Activated CD4-positive, alpha-beta T cell treated with anti-CD3 and anti-CD28 coated beads, Interleukin-10, Interleukin-2, amounts not matched to agents 100 ng/mL and 50 ng/mL, durations not matched to agents 16 hours and 8 hours (primary cell): Measurements from ENCODE around the gene GDF15.
"Not testable (repeated sequence)": the region's sequence is repeated elsewhere in the genome, so short reads cannot be mapped to it uniquely, and the experiment has no call there.

Experiments
- DNase-seq: peaks from one replicate; pipeline ENCODE4 v3.0.0-alpha.2; 2020

GDF15 gene

GRCh38 chr19:18392926-18393325 lies 7.0 kb downstream of the GDF15 start:
- no peak for DNase-seq

- DNase-seq: no peak
Observed at GRCh38 chr19:18393836-18394235, 7.9 kb downstream of the GDF15 start.

GRCh38 chr19:18396471-18397241 lies 10.7 kb downstream of the GDF15 start:
- no peak for DNase-seq

- no peak for DNase-seq
Observed at GRCh38 chr19:18397242-18398202, 11.6 kb downstream of the GDF15 start, which contains the start of gene LRRC25. Gene LRRC25, minus strand, starts transcription at chr19:18397622. Its CDS starts 659 bp downstream, at chr19:18396963.

GRCh38 chr19:18399008-18399407 lies 13.1 kb downstream of the GDF15 start:
- no peak for DNase-seq

GRCh38 chr19:18401580-18402112 lies 15.7 kb downstream of the GDF15 start:
- DNase-seq: no peak

- DNase-seq: not testable (repeated sequence)
Observed at GRCh38 chr19:18402455-18403248, 16.7 kb downstream of the GDF15 start.

- not testable (repeated sequence) for DNase-seq
Observed at GRCh38 chr19:18405754-18406153, 19.8 kb downstream of the GDF15 start.

- DNase-seq: no peak
Observed at GRCh38 chr19:18406749-18407148, 20.8 kb downstream of the GDF15 start.

- DNase-seq: no peak
Observed at GRCh38 chr19:18408053-18408476, 22.1 kb downstream of the GDF15 start.

GRCh38 chr19:18412610-18413239 lies 26.8 kb downstream of the GDF15 start:
- no peak for DNase-seq

- DNase-seq: no peak
Observed at GRCh38 chr19:18414504-18415177, 28.7 kb downstream of the GDF15 start.

GRCh38 chr19:18415178-18415867 lies 29.4 kb downstream of the GDF15 start:
- DNase-seq: no peak

GRCh38 chr19:18416778-18417249 lies 30.9 kb downstream of the GDF15 start:
- peak; percentile 84 for DNase-seq

GRCh38 chr19:18417250-18418028 lies 31.5 kb downstream of the GDF15 start:
- peak; percentile 72 for DNase-seq

GRCh38 chr19:18418029-18418482 lies 32.1 kb downstream of the GDF15 start:
- no peak for DNase-seq

GRCh38 chr19:18418483-18419194 lies 32.7 kb downstream of the GDF15 start:
- no peak for DNase-seq

- peak; percentile 85 for DNase-seq
Observed at GRCh38 chr19:18419195-18419698, 33.3 kb downstream of the GDF15 start, which contains the start of gene SSBP4. Gene SSBP4, plus strand, starts transcription at chr19:18419398. Its CDS starts 251 bp downstream, at chr19:18419649.
